ENCODE data around the gene TBX1.
"Not testable (repeated sequence)": the region's sequence is repeated elsewhere in the genome, so short reads cannot be mapped to it uniquely, and the experiment has no call there.

Gene TBX1

DNA sequence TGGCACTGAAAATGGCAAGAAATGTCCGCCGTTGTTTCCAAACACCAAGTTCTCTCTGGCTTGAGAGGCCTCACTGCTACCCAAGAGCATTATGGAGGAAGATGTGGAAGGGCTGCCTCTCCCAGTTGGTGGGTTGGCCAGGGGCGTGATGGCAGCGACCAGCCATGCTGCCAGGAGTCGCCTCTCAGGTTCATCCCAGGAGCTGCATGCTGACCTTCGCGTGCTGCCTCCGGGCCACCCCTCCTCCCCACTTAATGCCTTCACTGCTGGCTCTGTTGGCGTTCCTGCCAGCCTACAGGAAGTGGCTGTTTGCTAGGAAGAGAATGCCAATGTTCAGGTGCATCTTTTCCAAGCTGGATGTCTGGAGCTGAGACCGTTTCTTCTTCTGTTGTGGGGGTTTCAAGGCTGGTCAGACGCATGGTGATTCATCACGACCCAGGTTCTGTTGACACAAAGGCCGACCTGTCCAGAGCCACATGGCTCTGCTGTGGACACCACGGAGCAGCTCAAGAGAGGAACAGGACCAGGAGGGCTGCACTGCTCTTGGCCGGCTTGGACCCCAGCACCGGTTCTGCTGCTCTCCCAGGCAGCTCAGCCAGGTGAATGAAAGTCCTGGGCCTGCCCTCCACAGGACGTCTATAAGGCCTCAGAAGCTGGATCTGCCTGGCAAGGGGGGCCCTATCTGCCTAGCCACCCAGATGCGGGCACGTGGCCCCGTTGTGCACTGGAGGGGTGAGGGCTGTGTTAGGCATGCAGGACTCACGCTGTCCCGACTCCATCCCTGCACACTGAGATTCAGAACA is 25.1 kb downstream of the TBX1 start:
- DNase-seq: no peak

- no peak for DNase-seq
Measured at GRCh38 chr22:19786264-19786585, 25.6 kb downstream of the TBX1 start.

DNA sequence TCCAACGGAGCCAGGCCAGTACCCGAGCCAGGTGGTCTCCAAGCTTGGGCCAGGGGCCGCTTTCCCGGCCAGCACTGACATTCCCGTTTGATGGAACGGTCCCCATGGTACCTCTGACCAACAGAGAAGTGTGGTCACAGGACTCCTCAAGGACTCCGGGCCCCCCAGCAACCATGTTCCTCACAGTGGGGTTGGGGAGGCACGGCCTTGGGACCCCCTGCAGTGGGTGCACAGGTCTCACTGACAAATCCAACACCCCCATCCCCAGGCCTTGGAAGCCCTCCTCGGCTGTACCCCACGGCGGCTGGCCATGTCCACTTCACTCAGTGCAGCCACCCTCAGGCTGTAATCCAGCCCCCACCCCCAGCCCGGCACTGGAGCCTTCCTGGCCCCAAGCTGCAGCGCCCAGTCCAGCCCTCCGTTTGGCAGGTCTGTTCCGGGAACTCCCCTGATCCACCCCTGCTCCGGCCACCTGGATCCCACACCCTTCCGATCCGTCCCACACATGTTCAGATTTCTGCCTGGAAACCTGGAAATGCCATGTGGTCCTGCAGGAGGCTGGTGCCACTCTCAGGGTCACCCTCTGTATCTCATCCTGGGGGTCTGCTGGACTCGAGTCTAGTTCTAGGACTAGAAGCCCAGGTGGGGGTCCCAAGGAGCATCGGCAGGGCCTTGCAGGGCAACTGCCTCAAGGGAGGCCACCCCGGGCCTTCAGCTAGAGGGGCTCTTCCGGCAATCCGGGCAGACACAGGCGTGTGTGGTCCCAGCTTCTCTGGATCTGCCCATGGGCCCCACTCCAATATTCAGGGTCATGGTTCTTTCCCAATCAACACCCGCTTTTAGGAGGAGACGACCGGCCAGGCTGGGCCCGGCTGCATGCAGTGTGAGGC is 26.6 kb downstream of the TBX1 start:
- no peak for DNase-seq

GRCh38 chr22:19787849-19788141 is 27.2 kb downstream of the TBX1 start:
- DNase-seq: no peak

DNA sequence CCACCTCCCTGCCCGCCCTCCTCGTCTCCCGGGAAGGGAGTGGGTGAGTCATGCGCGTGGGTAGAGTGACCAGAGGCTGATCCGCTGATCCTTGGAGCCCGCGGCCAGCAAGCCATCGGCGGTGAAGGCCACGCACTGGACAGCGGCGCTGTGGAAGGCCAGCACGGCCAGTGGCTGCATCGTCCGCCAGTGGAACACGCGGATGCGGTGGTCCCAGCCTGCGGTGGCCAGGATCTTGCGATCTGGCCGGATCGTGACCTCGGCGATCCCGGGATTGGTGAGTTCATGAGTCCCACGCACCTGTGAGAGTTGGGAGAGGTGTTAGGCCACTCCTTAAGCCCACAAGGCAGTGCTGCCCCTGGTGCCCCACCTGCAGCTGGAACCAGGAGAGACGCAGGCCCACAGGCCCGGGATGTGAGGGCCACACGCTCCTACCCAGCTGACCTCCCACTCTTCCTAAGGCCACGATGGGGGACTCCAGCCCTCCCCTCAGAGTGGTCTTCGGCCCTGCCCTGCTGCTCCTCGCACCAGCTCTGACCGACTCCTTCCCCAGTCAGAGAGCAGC is 28.2 kb downstream of the TBX1 start:
- no peak for DNase-seq

DNA sequence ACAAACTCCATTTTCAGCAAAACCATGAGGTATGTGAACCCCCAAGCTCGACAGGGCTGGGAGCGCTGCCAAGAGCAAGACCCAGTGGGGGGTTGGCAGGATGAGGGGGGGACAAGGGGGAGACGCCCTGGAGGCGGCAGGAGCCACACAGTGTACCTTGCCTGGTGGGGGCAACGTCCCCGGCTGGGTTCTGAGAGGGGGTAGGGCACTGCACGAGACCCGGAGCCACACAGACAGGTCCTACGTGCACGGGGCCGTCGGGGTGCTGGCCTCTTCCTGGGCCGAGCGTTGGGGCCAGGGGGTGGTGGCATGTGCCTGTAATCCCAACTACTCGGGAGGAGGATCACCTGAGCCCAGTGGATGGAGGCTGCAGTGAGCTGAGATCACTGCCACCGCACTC is 28.8 kb downstream of the TBX1 start:
- DNase-seq: no peak

- no peak for DNase-seq
Measured at GRCh38 chr22:19789828-19790227, 29.2 kb downstream of the TBX1 start.

- DNase-seq: no peak
Measured at GRCh38 chr22:19791243-19791642, 30.7 kb downstream of the TBX1 start.

DNA sequence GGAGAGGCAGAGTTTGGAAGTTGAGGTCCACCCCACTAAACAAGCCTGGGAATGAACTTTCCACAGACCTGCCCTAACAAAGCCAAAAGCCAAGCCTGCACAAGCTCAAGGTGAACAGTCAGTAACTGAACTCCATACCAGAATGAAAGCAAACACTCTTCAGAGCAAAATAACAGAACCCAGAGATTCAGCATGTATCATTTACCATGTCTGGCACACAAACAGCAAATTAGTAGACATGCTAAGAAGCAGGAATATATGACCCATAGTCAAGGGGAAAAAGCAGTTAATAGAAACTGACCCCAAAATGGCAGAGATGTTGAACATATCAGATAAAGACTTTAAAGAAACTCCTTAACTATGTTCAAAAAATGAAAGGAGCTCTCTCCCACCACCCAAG is 31.3 kb downstream of the TBX1 start:
- no peak for DNase-seq

DNA sequence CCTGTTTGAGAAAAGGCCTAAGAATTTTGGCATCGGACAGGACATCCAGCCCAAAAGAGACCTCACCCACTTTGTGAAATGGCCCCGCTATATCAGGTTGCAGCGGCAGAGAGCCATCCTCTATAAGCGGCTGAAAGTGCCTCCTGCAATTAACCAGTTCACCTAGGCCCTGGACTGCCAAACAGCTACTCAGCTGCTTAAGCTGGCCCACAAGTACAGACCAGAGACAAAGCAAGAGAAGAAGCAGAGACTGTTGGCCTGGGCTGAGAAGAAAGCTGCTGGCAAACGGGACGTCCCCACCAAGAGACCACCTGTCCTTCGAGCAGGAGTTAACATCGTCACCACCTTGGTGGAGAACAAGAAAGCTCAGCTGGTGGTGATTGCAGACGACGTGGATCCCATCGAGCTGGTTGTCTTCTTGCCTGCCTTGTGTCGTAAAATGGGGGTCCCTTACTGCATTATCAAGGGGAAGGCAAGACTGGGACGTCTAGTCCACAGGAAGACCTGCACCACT is 31.9 kb downstream of the TBX1 start:
- DNase-seq: not testable (repeated sequence)

DNA sequence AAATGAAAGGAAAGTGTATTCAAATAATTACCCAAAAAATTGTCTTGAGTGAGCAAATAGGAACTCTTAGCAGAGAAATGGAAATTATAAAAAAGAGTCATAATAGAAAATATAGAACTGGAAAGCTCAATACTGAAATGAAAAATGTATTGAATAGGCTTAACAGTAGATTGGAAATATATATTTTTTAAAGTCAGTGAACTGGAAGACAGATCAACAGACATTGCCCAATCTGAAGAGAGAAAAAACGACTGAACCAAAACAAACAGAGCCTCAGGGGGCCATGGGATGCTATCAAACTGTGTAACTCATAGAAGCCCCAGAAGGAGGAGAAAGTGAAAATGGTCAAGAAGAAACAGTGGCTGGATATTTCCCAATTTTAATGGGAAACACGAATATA is 32.6 kb downstream of the TBX1 start:
- DNase-seq: no peak

GRCh38 chr22:19793661-19794310 is 33.2 kb downstream of the TBX1 start:
- DNase-seq: no peak

DNA sequence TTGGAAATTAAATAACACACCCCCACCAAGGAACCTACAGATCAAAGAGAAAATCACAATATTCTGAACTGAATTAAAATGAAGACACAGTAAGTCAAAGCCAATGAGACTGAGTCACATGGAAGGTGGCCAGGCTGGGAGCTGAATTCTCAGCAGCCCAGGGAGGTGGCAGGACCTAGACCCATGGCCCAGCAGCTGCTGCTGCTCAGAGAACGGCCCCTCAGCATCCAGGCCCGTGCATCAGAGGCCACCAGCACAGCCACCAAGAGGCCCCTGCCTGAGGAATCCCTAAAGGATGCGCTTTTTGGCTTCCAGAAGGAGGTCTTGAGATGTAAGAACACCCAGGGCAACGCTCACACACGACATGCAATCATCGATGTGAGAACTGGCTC is 35.0 kb downstream of the TBX1 start:
- no peak for DNase-seq

DNA sequence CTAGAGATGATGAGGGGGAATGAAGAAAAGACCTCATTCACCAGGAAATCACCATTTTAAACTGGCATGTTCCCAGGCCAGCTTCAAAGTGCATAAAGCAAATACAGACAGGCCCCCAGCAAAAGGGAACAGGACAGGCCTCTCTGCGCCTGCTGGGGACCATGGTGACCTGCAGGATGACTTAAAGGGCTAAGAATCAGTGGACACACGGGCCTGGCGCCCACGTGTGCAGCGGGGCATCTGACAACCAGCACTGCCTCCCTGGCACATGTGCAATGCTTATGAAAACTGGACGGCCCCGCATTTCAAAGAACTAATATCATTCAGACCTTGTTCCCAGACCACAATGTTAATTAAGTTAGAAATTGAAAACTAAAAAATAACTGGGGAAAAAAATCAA is 35.6 kb downstream of the TBX1 start:
- DNase-seq: no peak

DNA sequence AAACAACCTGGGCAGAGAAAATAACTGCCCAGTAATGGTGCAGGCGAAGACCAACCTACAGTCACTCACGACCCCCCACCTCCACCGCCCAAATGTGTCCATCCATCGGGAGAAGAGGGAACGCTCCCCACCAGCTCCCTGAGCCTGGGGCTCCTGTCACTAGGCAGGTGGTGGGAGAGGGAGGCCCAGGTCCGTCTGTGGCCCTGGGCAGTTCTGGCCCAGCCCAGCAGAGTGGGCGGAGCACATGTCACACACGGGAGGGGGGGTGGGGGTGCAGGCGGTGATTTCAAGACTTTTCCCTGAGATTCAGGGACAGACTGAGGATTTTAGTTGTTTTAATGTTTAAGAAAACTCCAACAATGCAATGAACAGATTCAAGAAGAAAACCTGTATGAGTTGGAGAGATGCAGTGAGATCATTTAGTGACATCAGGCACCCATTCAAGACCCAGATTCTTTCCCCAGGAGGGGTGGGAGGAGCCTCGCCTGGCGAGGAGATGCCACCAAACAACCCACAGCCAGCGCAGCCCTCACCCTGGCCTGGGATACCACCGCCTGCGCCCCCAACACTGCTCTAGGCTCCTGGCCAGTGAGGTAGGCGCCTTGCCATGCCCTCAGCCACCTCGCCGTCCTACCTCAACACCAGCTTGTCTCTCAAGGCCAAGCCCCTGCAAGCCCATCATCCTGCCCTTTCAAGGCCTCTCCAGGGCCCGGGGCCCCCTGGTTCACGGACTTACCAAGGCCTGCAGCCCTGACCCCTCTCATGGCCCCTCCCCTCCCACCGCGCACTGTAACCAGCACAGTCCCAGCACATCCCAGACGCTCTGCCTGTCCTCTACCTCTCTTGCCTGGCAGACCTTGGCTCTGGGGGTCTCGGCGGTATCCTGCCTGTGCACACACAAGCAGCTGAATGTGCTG is 36.8 kb downstream of the TBX1 start:
- DNase-seq: no peak

DNA sequence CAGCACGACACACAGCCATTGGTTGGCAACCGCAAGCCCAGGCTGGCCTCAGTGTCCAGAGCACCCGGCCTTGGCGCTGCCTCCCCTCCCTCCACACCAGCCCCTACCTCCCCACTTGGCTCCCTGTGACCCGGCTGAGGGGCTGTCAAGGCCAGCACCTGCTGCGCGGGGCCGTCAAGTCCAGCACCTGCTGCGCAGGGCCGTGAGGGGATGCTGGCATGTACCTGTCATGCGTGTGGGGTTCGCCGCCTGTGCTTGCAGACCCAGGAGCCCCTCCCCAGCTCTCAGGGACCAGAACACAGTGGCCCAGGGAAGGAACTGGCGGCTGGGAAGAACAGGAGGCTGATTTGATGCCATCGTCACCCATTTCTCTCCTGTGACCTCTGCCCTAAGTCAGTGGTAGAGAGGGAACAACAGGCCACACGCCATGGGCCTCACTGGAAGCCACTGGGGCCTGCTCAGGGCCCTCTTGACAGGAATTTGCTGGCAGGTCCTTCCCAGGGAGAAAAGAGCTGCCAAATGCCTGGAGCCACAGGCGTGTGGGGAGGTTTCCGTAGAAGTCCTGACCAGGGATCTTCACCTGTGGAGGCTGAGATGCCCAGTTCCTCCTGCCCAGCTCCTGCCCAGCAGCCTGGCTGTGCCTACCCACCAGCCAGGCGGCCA is 37.6 kb downstream of the TBX1 start:
- DNase-seq: no peak

GRCh38 chr22:19798891-19799293 is 38.3 kb downstream of the TBX1 start:
- DNase-seq: no peak

GRCh38 chr22:19799322-19800190 is 39.0 kb downstream of the TBX1 start:
- no peak for DNase-seq

GRCh38 chr22:19800306-19800705 is 39.7 kb downstream of the TBX1 start:
- DNase-seq: no peak

DNA sequence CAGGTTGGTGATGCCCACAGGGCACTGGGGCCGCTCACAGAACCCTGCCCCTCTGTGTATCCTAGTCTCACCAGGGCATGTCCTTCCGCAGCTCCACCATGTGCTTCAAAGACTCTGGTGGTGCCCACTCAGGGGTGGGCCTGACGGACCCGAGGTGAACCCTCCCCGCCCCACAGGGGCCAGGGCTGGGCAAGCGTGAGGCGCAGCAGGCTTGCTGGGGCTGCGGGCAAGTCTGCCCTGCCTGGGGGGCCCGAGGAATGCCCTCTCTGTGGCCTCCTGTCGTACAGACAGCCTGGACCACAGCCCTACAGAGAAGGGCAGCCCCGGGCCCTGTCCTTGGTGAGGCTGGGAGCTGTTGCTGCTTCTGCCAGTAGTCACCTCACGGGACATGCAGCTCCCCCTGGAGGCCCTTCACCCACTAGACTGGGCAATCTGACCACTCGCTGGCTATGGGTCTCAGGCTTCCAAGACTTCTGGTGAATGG is 40.2 kb downstream of the TBX1 start:
- DNase-seq: no peak

Data from CD4-positive, alpha-beta T cell treated with Interferon gamma for 1 hour (primary cell).